Measurements from ENCODE around the gene MAP6D1.

- TF ChIP-seq POLR2A (IDR thresholded peaks at IDR 0.05), result no peak
- TF ChIP-seq CTCF (IDR thresholded peaks at IDR 0.05), result no peak
Observed at GRCh38 chr3:183818041-183818620, 7.2 kb downstream of the MAP6D1 start.
